GM12878 (cell line): ENCODE data around the gene S100A9.
"Not testable (repeated sequence)": the region's sequence is repeated elsewhere in the genome, so short reads cannot be mapped to it uniquely, and the experiment has no call there.

Source experiments
- ATF3 ChIP-seq: IDR thresholded peaks from 2 replicates; pipeline ENCODE4 v1.6.1; 2011; ENCODE audit warnings: low read depth, mild to moderate bottlenecking, low read length, moderate library complexity, borderline replicate concordance; ENCODE audit errors: extremely low read depth
- BCLAF1 ChIP-seq: fragments of 450-650 bp; IDR thresholded peaks from 2 replicates; pipeline ENCODE4 v1.6.1; 2017; ENCODE audit warnings: antibody characterized with exemption, mild to moderate bottlenecking, moderate library complexity
- CHD1 ChIP-seq: IDR thresholded peaks from 2 replicates; pipeline ENCODE4 v1.6.1; 2012; ENCODE audit warnings: low read depth, low read length, improper control_type of control experiment
- CREM ChIP-seq: IDR thresholded peaks from 2 replicates; pipeline ENCODE4 v1.6.1; 2014; ENCODE audit warnings: antibody characterized with exemption, low read depth
- CTCF ChIP-seq, 3 experiments: IDR thresholded peaks in 2 of 3; conservative IDR thresholded peaks in 1 of 3; 2 replicates each; pipeline ENCODE4 v1.5.1; 2011; ENCODE audit warnings: low read depth in 3 of 3, low read length in 3 of 3, mild to moderate bottlenecking in 3 of 3, control low read depth in 2 of 3, moderate library complexity in 2 of 3, inconsistent platforms in 1 of 3, mixed read lengths in 1 of 3; ENCODE audit not compliant: control insufficient read depth in 2 of 3, insufficient read depth in 1 of 3; ENCODE audit errors: extremely low read depth in 1 of 3
- E4F1 ChIP-seq: fragments of 450-650 bp; IDR thresholded peaks from 2 replicates; pipeline ENCODE4 v1.6.1; 2018; ENCODE audit warnings: borderline replicate concordance, mild to moderate bottlenecking; ENCODE audit not compliant: partially characterized antibody
- EP300 ChIP-seq, 2 experiments: fragments of 150-350 bp in 1 of 2; IDR thresholded peaks; 2 replicates each; pipeline ENCODE4 v1.6.1; 2011 to 2012; ENCODE audit warnings: low read depth in 2 of 2, low read length in 2 of 2, borderline replicate concordance in 1 of 2, improper control_type of control experiment in 1 of 2, inconsistent platforms in 1 of 2; ENCODE audit not compliant: control insufficient read depth in 1 of 2
- IRF3 ChIP-seq: fragments of 450-650 bp; IDR thresholded peaks from 2 replicates; pipeline ENCODE4 v1.6.1; 2014; ENCODE audit warnings: mild to moderate bottlenecking
- PBX3 ChIP-seq: IDR thresholded peaks from 2 replicates; pipeline ENCODE4 v1.6.1; 2011; ENCODE audit warnings: mild to moderate bottlenecking, low read depth, low read length, moderate library complexity; ENCODE audit not compliant: insufficient replicate concordance
- PML ChIP-seq: IDR thresholded peaks from 2 replicates; pipeline ENCODE4 v1.6.1; 2012; ENCODE audit warnings: low read length, inconsistent platforms
- RFX5 ChIP-seq: IDR thresholded peaks from 2 replicates; pipeline ENCODE4 v1.6.1; 2011; ENCODE audit warnings: low read depth, low read length, improper control_type of control experiment
- TCF12 ChIP-seq: IDR thresholded peaks from 2 replicates; pipeline ENCODE4 v1.6.1; 2011; ENCODE audit warnings: low read depth, mild to moderate bottlenecking, low read length
- ZNF687 ChIP-seq: fragments of 450-650 bp; IDR thresholded peaks from 2 replicates; pipeline ENCODE4 v1.6.1; 2017; ENCODE audit warnings: mild to moderate bottlenecking, moderate library complexity

- TF ChIP-seq ZNF687; CHD1; CTCF (IDR thresholded peaks at IDR 0.05 in 2 of 3, conservative IDR thresholded peaks at IDR 0.05 in 1 of 3; ENCODE audit: control insufficient read depth in 2 of 3, extremely low read depth in 1 of 3, insufficient read depth in 1 of 3, low read depth in 3 of 3, low read length in 3 of 3); ATF3; PBX3; BCLAF1; EP300 (IDR thresholded peaks at IDR 0.05; ENCODE audit: borderline replicate concordance in 1 of 2, control insufficient read depth in 1 of 2, low read depth in 2 of 2, low read length in 2 of 2); E4F1; RFX5; PML; TCF12; IRF3; CREM: not testable (repeated sequence)
Measured at GRCh38 chr1:153318145-153318544, 39.5 kb upstream of the S100A9 start.
